GM10266 (cell line): Measurements from ENCODE around the gene ADARB2.

Source experiments
- DNase-seq: peaks from one replicate; pipeline ENCODE4 v3.0.0; 2012; ENCODE audit errors: extremely low spot score
- CTCF ChIP-seq: IDR thresholded peaks from 2 replicates; pipeline ENCODE4 v1.5.1; 2012; ENCODE audit warnings: mild to moderate bottlenecking, low read depth; ENCODE audit not compliant: control insufficient read depth, insufficient read depth; ENCODE audit errors: missing control alignments

The ADARB2 gene

GRCh38 chr10:1324903-1325302 lies 412.4 kb downstream of the ADARB2 start:
- TF ChIP-seq CTCF: no peak
- DNase-seq: no peak

GRCh38 chr10:1323951-1324350 lies 413.4 kb downstream of the ADARB2 start:
- no peak for DNase-seq
- no peak for TF ChIP-seq CTCF

GRCh38 chr10:1320739-1321320 lies 416.5 kb downstream of the ADARB2 start:
- no peak for TF ChIP-seq CTCF
- no peak for DNase-seq

- DNase-seq: no peak
- no peak for TF ChIP-seq CTCF
Measured at GRCh38 chr10:1316809-1317143, 420.5 kb downstream of the ADARB2 start.

- TF ChIP-seq CTCF: no peak
- DNase-seq: no peak
Measured at GRCh38 chr10:1316121-1316808, 421.1 kb downstream of the ADARB2 start.

GRCh38 chr10:1315178-1315577 lies 422.1 kb downstream of the ADARB2 start:
- TF ChIP-seq CTCF: no peak
- no peak for DNase-seq

- TF ChIP-seq CTCF: no peak
- DNase-seq: no peak
Measured at GRCh38 chr10:1311726-1312125, 425.6 kb downstream of the ADARB2 start.
